Measurements from ENCODE around the gene CCDC186.

GRCh38 chr10:114087655-114088054 lies 86.3 kb downstream of the CCDC186 start:
- TF ChIP-seq, protein P1, sequence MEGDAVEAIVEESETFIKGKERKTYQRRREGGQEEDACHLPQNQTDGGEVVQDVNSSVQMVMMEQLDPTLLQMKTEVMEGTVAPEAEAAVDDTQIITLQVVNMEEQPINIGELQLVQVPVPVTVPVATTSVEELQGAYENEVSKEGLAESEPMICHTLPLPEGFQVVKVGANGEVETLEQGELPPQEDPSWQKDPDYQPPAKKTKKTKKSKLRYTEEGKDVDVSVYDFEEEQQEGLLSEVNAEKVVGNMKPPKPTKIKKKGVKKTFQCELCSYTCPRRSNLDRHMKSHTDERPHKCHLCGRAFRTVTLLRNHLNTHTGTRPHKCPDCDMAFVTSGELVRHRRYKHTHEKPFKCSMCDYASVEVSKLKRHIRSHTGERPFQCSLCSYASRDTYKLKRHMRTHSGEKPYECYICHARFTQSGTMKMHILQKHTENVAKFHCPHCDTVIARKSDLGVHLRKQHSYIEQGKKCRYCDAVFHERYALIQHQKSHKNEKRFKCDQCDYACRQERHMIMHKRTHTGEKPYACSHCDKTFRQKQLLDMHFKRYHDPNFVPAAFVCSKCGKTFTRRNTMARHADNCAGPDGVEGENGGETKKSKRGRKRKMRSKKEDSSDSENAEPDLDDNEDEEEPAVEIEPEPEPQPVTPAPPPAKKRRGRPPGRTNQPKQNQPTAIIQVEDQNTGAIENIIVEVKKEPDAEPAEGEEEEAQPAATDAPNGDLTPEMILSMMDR (IDR thresholded peaks at IDR 0.05; ENCODE audit: low read length): no peak
- TF ChIP-seq EZH2 (optimal IDR thresholded peaks at IDR 0.05; ENCODE audit: low read depth, low read length): no peak
- no peak for TF ChIP-seq EZH2phosphoT487 (IDR thresholded peaks at IDR 0.05; ENCODE audit: low read length)

All from MM.1S (cell line).